OCI-LY3 (cell line): Measurements from ENCODE around the gene GOSR1.
"Not testable (repeated sequence)": the region's sequence is repeated elsewhere in the genome, so short reads cannot be mapped to it uniquely, and the experiment has no call there.

Source experiments
- H2AFZ ChIP-seq: fragments of 200-600, 300-600 bp; shearing (Covaris generic); 2 replicates; pipeline ENCODE4 v1.6.0; 2014; ENCODE audit warnings: antibody characterized with exemption, low read depth, low read length
- H3K27ac ChIP-seq: fragments of 200-600, 300-600 bp; sonication (generic); 2 replicates; pipeline ENCODE4 v1.5.1; 2014; ENCODE audit warnings: mild to moderate bottlenecking, low read length, moderate library complexity, mixed read lengths
- H3K27me3 ChIP-seq: fragments of 200-600, 300-600 bp; sonication (generic); 2 replicates; pipeline ENCODE4 v1.6.1; 2014; ENCODE audit warnings: low read depth, low read length, mixed read lengths
- H3K36me3 ChIP-seq: fragments of 200-600, 300-600 bp; sonication (generic); replicated peaks from 2 replicates; pipeline ENCODE3; 2014; ENCODE audit warnings: low read depth, low read length, mixed read lengths
- H3K4me1 ChIP-seq: fragments of 300-600, 200-600 bp; sonication (generic); 2 replicates; pipeline ENCODE4 v1.6.1; 2014; ENCODE audit warnings: low read length, mixed read lengths
- H3K4me2 ChIP-seq: fragments of 200-600, 300-600 bp; sonication (generic); 2 replicates; pipeline ENCODE4 v1.6.1; 2014; ENCODE audit warnings: low read length, mixed read lengths
- H3K4me3 ChIP-seq: fragments of 300-600, 200-600 bp; sonication (generic); 2 replicates; pipeline ENCODE4 v1.5.1; 2014; ENCODE audit warnings: antibody characterized with exemption, mild to moderate bottlenecking, low read length, moderate library complexity
- H3K79me2 ChIP-seq: fragments of 300-600, 200-600 bp; shearing (Covaris generic); 2 replicates; pipeline ENCODE4 v1.6.1; 2014; ENCODE audit warnings: mild to moderate bottlenecking, low read length, mixed read lengths
- H3K9ac ChIP-seq: fragments of 300-600, 200-600 bp; shearing (Covaris generic); 2 replicates; pipeline ENCODE4 v1.6.0; 2014; ENCODE audit warnings: mild to moderate bottlenecking, low read length, moderate library complexity
- H3K9me3 ChIP-seq: fragments of 200-600, 300-600 bp; shearing (Covaris generic); 2 replicates; pipeline ENCODE4 v1.6.1; 2014; ENCODE audit warnings: low read length, mixed read lengths; ENCODE audit not compliant: insufficient read depth
- H4K20me1 ChIP-seq: fragments of 200-600, 300-600 bp; sonication (generic); 2 replicates; pipeline ENCODE4 v1.6.1; 2016; ENCODE audit warnings: low read length, mixed read lengths; ENCODE audit not compliant: insufficient read depth
- CTCF ChIP-seq: fragments of 200-600, 300-600 bp; sonication (generic); IDR thresholded peaks from 2 replicates; pipeline ENCODE4 v1.5.1; 2014; ENCODE audit warnings: antibody characterized with exemption, low read length, low read depth
- EZH2phosphoT487 ChIP-seq: fragments of 200-600 bp; shearing (Covaris generic); IDR thresholded peaks from 2 replicates; pipeline ENCODE4 v1.6.1; 2018; ENCODE audit warnings: antibody characterized with exemption, mixed run types, low read depth

The GOSR1 gene

GRCh38 chr17:30559656-30560055 lies 82.4 kb downstream of the GOSR1 start:
- Histone ChIP-seq H3K9me3 (no peaks in the 10 kb centered on the region), H3K9ac (no peak overlapping the region), H2AFZ (no peak overlapping the region), H3K4me1 (peaks cover 14% of the 10 kb centered on the region), H3K27ac (no peak overlapping the region), H4K20me1 (no peaks in the 10 kb centered on the region), H3K36me3 (no peaks in the 10 kb centered on the region), H3K4me2 (no peak overlapping the region), H3K79me2 (no peaks in the 10 kb centered on the region), H3K4me3 (no peak overlapping the region), H3K27me3 (no peaks in the 10 kb centered on the region)
- TF ChIP-seq EZH2phosphoT487: no peak
- TF ChIP-seq CTCF: no peak

DNA sequence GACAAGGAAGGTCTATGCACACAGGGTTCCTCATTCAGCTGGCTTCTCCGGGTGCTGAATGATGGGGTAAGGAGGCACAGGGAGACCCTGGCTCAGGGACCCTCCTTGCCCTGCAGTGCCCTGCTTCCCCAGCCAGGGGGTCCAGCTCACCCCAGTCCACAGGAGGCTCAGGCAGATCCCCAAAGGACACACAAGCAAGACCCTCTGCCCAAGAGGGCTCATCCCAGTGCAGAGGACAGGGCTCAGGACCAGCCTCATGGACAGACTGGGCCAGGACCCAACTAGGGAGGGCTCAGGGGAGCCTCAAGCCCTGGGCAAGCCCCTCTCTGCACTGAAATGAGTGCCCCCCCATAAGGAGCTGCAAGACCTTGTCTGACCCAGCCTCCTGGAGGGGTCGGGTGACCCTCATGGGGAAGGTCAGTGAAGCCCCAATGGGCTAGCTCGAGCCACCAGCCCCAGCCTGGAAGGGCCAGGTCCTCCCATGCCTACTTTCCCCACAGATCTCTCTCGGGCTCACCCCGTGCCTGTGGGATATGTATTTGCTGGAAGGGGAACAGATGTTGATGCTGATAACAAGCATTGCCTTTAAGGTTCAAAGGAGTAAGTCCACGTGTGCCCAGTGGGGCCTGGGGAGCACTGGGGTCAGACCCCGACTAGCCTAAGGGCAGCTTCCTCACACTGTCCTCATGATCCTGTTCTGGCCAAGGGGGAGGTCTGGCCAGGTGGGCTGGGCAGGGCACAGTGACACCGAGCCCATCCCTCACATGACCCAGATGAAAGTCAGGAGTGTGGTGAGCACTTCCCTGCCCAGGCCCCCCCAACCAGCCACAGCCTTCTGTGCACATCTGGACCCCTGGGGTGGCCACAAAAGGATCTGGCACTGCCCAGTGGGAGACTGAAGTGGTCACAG lies 83.2 kb downstream of the GOSR1 start:
- H3K9me3 ChIP-seq, H3K9ac ChIP-seq, H3K27ac ChIP-seq, H2AFZ ChIP-seq, H4K20me1 ChIP-seq, H3K4me2 ChIP-seq, H3K79me2 ChIP-seq, H3K4me3 ChIP-seq, H3K36me3 ChIP-seq, H3K27me3 ChIP-seq: not testable (repeated sequence)
- peaks cover 14% of the 10 kb centered on the region for H3K4me1 ChIP-seq

- H3K36me3 ChIP-seq, H3K4me3 ChIP-seq, H3K79me2 ChIP-seq, H3K9me3 ChIP-seq, H3K27ac ChIP-seq, H3K4me2 ChIP-seq, H3K9ac ChIP-seq, H4K20me1 ChIP-seq, H2AFZ ChIP-seq, H3K27me3 ChIP-seq: not testable (repeated sequence)
- peaks cover 14% of the 10 kb centered on the region for H3K4me1 ChIP-seq
Observed at GRCh38 chr17:30561766-30562165, 84.6 kb downstream of the GOSR1 start.

DNA sequence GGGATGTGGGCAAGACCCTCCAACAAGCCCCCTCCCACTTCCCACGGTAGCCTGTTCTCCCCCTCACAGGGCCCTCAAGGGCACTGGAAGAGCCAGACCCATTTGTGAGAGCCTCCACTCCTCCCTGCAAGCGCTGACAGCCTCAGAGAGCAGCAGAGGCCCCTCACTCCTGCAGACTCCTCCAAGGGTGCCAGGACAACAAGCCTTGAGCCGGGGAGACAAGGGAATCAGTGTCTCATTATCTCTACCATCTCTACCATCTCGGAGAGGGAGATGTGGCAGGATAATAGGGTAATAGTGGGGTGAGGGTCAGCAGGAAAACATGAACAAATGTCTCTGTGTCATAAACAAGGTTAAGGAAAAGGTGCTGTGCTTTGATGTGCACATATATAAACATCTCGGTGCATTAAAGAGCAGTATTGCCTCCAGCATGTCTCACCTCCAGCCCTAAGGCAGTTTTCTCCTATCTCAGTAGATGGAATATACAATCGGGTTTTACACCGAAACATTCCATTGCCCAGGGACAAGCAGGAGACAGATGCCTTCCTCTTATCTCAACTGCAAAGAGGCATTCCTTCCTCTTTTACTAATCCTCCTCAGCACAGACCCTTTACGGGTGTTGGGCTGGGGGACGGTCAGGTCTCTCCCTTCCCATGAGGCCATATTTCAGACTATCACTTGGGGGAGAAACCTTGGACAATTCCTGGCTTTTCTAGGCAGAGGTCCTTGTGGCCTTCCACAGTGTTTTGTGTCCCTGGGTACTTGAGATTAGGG lies 86.1 kb downstream of the GOSR1 start:
- H3K9me3 ChIP-seq, H3K27ac ChIP-seq, H4K20me1 ChIP-seq, H3K79me2 ChIP-seq, H3K4me2 ChIP-seq, H3K4me1 ChIP-seq, H3K27me3 ChIP-seq, H3K4me3 ChIP-seq, H2AFZ ChIP-seq, H3K36me3 ChIP-seq, H3K9ac ChIP-seq: not testable (repeated sequence)

DNA sequence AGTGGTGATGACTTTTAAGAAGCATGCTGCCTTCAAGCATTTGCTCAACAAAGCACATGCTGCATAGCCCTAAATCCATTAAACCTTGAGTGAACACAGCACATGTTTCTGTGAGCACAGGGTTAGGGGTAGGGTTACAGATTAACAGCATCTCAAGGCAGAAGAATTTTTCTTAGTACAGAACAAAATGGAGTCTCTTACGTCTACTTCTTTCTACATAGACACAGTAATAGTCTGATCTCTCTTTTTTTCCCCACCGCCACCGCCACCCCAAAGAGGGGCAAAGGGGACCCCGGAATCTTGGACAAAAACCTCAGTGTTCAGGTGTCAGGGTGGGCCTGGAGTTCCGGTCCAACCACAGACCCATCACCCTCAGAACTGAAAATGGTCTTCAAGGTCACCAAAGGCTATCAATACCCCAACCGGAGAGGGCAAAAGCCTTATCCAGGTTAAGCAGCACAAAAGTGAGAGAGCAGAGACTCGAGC lies 86.7 kb downstream of the GOSR1 start:
- H3K36me3 ChIP-seq, H3K4me3 ChIP-seq, H3K9ac ChIP-seq, H3K27me3 ChIP-seq, H3K9me3 ChIP-seq, H3K4me2 ChIP-seq, H2AFZ ChIP-seq, H3K4me1 ChIP-seq, H3K79me2 ChIP-seq, H4K20me1 ChIP-seq, H3K27ac ChIP-seq: not testable (repeated sequence)

GRCh38 chr17:30564422-30565072 lies 87.3 kb downstream of the GOSR1 start:
- H4K20me1 ChIP-seq, H3K4me2 ChIP-seq, H3K4me3 ChIP-seq, H3K36me3 ChIP-seq, H3K27me3 ChIP-seq, H3K9ac ChIP-seq, H3K79me2 ChIP-seq, H3K27ac ChIP-seq, H3K4me1 ChIP-seq, H2AFZ ChIP-seq, H3K9me3 ChIP-seq: not testable (repeated sequence)
